Mesodermal cell (in vitro differentiated cells): ENCODE measurements around the gene CNGA1. TPM values are rescaled to one million over a fixed set of nuclear protein-coding genes. Genes with fewer than 3 reads are reported as not detected.
A peak's percentile ranks its signal among the peaks of the same experiment; 100 is the strongest.

Experiments
- H3K27ac ChIP-seq: 2 replicates; pipeline ENCODE4 v1.7.0; 2013; ENCODE audit warnings: mild to moderate bottlenecking, low read depth, low read length, moderate library complexity; ENCODE audit not compliant: severe bottlenecking
- H3K36me3 ChIP-seq: 2 replicates; pipeline ENCODE4 v1.7.1; 2013; ENCODE audit warnings: mild to moderate bottlenecking, low read length, moderate library complexity; ENCODE audit not compliant: control insufficient read depth, insufficient read depth
- H3K4me1 ChIP-seq: one replicate; pipeline ENCODE4 v1.7.1; 2013; ENCODE audit warnings: mild to moderate bottlenecking, low read length; ENCODE audit not compliant: insufficient read depth, control insufficient read depth, poor library complexity, severe bottlenecking
- H3K4me3 ChIP-seq: 2 replicates; pipeline ENCODE4 v1.7.0; 2013; ENCODE audit warnings: low read length, control low read depth, mild to moderate bottlenecking; ENCODE audit not compliant: insufficient read depth, poor library complexity, severe bottlenecking; ENCODE audit errors: extremely low read depth
- H3K9me3 ChIP-seq: 2 replicates; pipeline ENCODE4 v1.7.1; 2013; ENCODE audit warnings: mild to moderate bottlenecking, low read length, moderate library complexity; ENCODE audit not compliant: control insufficient read depth
- WGBS, 2 experiments: methylation state at CpG; one replicate each; pipeline ENCODE4 v1.1.5; 2013; ENCODE audit warnings: missing lambda C conversion rate in 2 of 2; ENCODE audit not compliant: insufficient coverage in 2 of 2; 5-methylcytosine and 5-hydroxymethylcytosine counted together
- polyA plus RNA-seq, 2 experiments: library from polyadenylated mRNA; stranded (reverse); fragments of 50-300 nt; gene quantifications; one replicate each; pipeline ENCODE4 v1.2.3, GENCODE V29; 2013

The CNGA1 gene
- polyA plus RNA-seq (2013, experiment 1 of 2), result 0.88 TPM
- polyA plus RNA-seq (2013, experiment 2 of 2), result 1.3 TPM

- Histone ChIP-seq H3K36me3 (no peaks in the 10 kb centered on the region), H3K4me1 (no peaks in the 10 kb centered on the region), H3K9me3 (no peaks in the 10 kb centered on the region), H3K4me3 (peak within 1 kb of the TSS; percentile 70), H3K27ac (peak within 1 kb of the TSS; percentile 81)
- WGBS, 2 experiments, result 6 to 17% methylated on average over 22 to 49 of the region's 60 CpGs
Observed at GRCh38 chr4:48016141-48017107, at the start of gene CNGA1, which contains the start of gene NIPAL1. Gene CNGA1, minus strand, starts transcription at chr4:48016681. Its CDS starts 63,992 bp downstream, at chr4:47952689. Gene NIPAL1, plus strand, starts transcription at chr4:48016772. Its CDS starts 68 bp downstream, at chr4:48016840.

- Histone ChIP-seq H3K4me3 (no peak overlapping the region), H3K27ac (no peak overlapping the region), H3K4me1 (no peaks in the 10 kb centered on the region), H3K9me3 (no peaks in the 10 kb centered on the region), H3K36me3 (no peaks in the 10 kb centered on the region)
- WGBS, 2 experiments, result 100% methylated on average over 1 of the region's 1 CpG; no CpG with 5 or more reads in 1 of the 2 experiments
Observed at GRCh38 chr4:48065587-48066052, 49.1 kb upstream of the CNGA1 start.

GRCh38 chr4:48064349-48064748 is 47.9 kb upstream of the CNGA1 start:
- H3K4me1 ChIP-seq, result no peaks in the 10 kb centered on the region
- H3K9me3 ChIP-seq, result no peaks in the 10 kb centered on the region
- H3K4me3 ChIP-seq, result no peak overlapping the region
- H3K27ac ChIP-seq, result no peak overlapping the region
- whole genome bisulfite sequencing, 2 experiments, result 100% methylated on average over 1 of the region's 3 CpGs; no CpG with 5 or more reads in 1 of the 2 experiments
- H3K36me3 ChIP-seq, result no peaks in the 10 kb centered on the region

- no peaks in the 10 kb centered on the region for H3K4me1 ChIP-seq
- H3K9me3 ChIP-seq, result no peaks in the 10 kb centered on the region
- no peak overlapping the region for H3K27ac ChIP-seq
- H3K36me3 ChIP-seq, result no peaks in the 10 kb centered on the region
- 82 to 85% methylated on average over 2 to 4 of the region's 5 CpGs for WGBS, 2 experiments
- H3K4me3 ChIP-seq, result no peak overlapping the region
Observed at GRCh38 chr4:48058617-48059530, 42.4 kb upstream of the CNGA1 start.

GRCh38 chr4:48051078-48051477 is 34.6 kb upstream of the CNGA1 start:
- 100% methylated on average over 1 of the region's 1 CpG; no CpG with 5 or more reads in 1 of the 2 experiments for WGBS, 2 experiments
- Histone ChIP-seq H3K36me3 (no peaks in the 10 kb centered on the region), H3K27ac (no peak overlapping the region)

GRCh38 chr4:48049483-48049882 is 33.0 kb upstream of the CNGA1 start:
- 85 to 92% methylated on average over 5 to 6 of the region's 8 CpGs for WGBS, 2 experiments
- no peaks in the 10 kb centered on the region for H3K4me1 ChIP-seq
- no peaks in the 10 kb centered on the region for H3K36me3 ChIP-seq
- no peaks in the 10 kb centered on the region for H3K9me3 ChIP-seq
- H3K4me3 ChIP-seq, result no peak overlapping the region
- no peak overlapping the region for H3K27ac ChIP-seq

More at GRCh38 chr4:48051078-48051477, 34.6 kb upstream of the CNGA1 start:
- Histone ChIP-seq H3K4me1 (no peaks in the 10 kb centered on the region), H3K4me3 (no peak overlapping the region), H3K9me3 (no peaks in the 10 kb centered on the region)

- Histone ChIP-seq H3K27ac (no peak overlapping the region), H3K9me3 (no peaks in the 10 kb centered on the region), H3K36me3 (no peaks in the 10 kb centered on the region), H3K4me1 (no peaks in the 10 kb centered on the region), H3K4me3 (no peak overlapping the region)
- WGBS, 2 experiments, result 83% methylated on average over 1 of the region's 1 CpG; no CpG with 5 or more reads in 1 of the 2 experiments
Observed at GRCh38 chr4:48047896-48048295, 31.4 kb upstream of the CNGA1 start.

GRCh38 chr4:48047421-48047844 is 31.0 kb upstream of the CNGA1 start:
- no peak overlapping the region for H3K27ac ChIP-seq
- H3K9me3 ChIP-seq, result no peaks in the 10 kb centered on the region
- no peak overlapping the region for H3K4me3 ChIP-seq
- no peaks in the 10 kb centered on the region for H3K4me1 ChIP-seq
- WGBS, 2 experiments, result 94 to 100% methylated on average over 2 to 3 of the region's 3 CpGs
- H3K36me3 ChIP-seq, result no peaks in the 10 kb centered on the region

- Histone ChIP-seq H3K4me1 (no peaks in the 10 kb centered on the region), H3K4me3 (no peak overlapping the region), H3K36me3 (no peaks in the 10 kb centered on the region), H3K9me3 (no peaks in the 10 kb centered on the region), H3K27ac (no peak overlapping the region)
- WGBS, 2 experiments, result 90 to 95% methylated on average over 2 to 3 of the region's 3 CpGs
Observed at GRCh38 chr4:48046059-48046458, 29.6 kb upstream of the CNGA1 start.

- no peaks in the 10 kb centered on the region for H3K4me1 ChIP-seq
- WGBS, 2 experiments, result no CpG with 5 or more reads among the region's 2 CpGs
- H3K27ac ChIP-seq, result no peak overlapping the region
- no peak overlapping the region for H3K4me3 ChIP-seq
- H3K9me3 ChIP-seq, result no peaks in the 10 kb centered on the region
- H3K36me3 ChIP-seq, result no peaks in the 10 kb centered on the region
Observed at GRCh38 chr4:48044298-48044697, 27.8 kb upstream of the CNGA1 start.
